MM.1S (cell line): ENCODE data around the gene PLXNB1.

Experiments used
- EZH2 ChIP-seq: fragments of 300-600 bp; sonication (generic); optimal IDR thresholded peaks from 2 replicates; pipeline ENCODE3; 2017; ENCODE audit warnings: low read depth, mild to moderate bottlenecking, antibody characterized with exemption, low read length, mixed read lengths
- EZH2phosphoT487 ChIP-seq: fragments of 300-600 bp; sonication (generic); IDR thresholded peaks from 2 replicates; pipeline ENCODE4 v1.6.1; 2018; ENCODE audit warnings: antibody characterized with exemption, low read length
- TF ChIP-seq, protein P1 (sequence below): fragments of 300-600 bp; sonication (generic); IDR thresholded peaks from 2 replicates; pipeline ENCODE4 v1.5.1; 2016; ENCODE audit warnings: antibody characterized with exemption, low read length, mixed read lengths

DNA sequence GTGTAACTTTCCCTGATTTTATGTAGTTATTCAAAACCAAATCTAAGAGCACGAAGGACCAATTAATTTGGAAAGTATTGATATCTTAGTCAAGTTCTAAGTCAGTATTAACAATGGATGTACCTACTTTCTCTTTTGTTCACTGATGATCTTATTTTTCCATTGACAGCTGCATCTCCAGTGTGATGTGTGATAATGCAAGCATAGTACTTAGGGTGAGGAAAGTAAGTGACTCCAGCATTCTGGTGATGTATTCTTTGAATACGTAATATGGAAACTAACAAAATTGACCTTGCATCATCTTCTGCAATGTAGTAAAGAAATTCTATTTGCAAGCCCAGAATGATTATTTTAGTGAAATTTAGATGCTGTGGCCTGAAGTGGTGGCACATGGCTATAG is 35.5 kb downstream of the PLXNB1 start:
- TF ChIP-seq EZH2: no peak
- TF ChIP-seq, protein P1, sequence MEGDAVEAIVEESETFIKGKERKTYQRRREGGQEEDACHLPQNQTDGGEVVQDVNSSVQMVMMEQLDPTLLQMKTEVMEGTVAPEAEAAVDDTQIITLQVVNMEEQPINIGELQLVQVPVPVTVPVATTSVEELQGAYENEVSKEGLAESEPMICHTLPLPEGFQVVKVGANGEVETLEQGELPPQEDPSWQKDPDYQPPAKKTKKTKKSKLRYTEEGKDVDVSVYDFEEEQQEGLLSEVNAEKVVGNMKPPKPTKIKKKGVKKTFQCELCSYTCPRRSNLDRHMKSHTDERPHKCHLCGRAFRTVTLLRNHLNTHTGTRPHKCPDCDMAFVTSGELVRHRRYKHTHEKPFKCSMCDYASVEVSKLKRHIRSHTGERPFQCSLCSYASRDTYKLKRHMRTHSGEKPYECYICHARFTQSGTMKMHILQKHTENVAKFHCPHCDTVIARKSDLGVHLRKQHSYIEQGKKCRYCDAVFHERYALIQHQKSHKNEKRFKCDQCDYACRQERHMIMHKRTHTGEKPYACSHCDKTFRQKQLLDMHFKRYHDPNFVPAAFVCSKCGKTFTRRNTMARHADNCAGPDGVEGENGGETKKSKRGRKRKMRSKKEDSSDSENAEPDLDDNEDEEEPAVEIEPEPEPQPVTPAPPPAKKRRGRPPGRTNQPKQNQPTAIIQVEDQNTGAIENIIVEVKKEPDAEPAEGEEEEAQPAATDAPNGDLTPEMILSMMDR: no peak
- no peak for TF ChIP-seq EZH2phosphoT487
